ENCODE results near the gene C1orf226. TPM values are rescaled to one million over a fixed set of nuclear protein-coding genes. Genes with fewer than 3 reads are reported as not detected.

The C1orf226 gene
- total and polyA plus RNA-seq, 10 of the 15 experiments (the other 5 are each of a cell fraction or from before 2014, with no cell fraction given) = not detected

DNA sequence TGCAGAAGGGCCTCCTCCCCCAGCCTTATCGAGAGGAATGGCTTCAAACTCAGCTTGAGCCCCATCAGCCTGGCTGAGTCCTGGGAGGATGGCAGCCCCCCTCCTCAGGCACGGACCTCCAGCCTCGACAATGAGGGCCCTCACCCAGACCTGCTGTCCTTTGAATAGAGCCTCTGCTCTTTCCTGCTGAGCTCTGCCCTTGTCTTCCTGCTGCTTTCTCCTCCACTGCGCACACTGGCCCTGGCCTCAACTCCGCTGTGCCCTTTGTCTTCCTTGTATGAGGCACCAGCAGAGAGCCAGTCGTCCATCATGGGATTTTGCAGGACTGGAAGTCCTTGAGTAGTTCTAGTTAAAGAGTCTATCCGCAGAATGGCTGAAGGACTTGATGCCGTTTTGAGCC lies 2.0 kb downstream of the C1orf226 start (continued):
- TF ChIP-seq TCF3 (IDR thresholded peaks at IDR 0.05; ENCODE audit: borderline replicate concordance, insufficient read depth, low read depth, low read length) = no peak
- TF ChIP-seq BRCA1 (IDR thresholded peaks at IDR 0.05; ENCODE audit: low read depth, low read length) = no peak
- no peak for TF ChIP-seq ZSCAN29 (IDR thresholded peaks at IDR 0.05)
- no peak for TF ChIP-seq SRF (IDR thresholded peaks at IDR 0.05; ENCODE audit: low read depth in 2 of 2, low read length in 2 of 2)
- TF ChIP-seq TCF7 (IDR thresholded peaks at IDR 0.05; ENCODE audit: borderline replicate concordance) = no peak
- no peak for TF ChIP-seq CEBPB (IDR thresholded peaks at IDR 0.05; ENCODE audit: borderline replicate concordance in 1 of 2, low read depth in 2 of 2, low read length in 2 of 2)
- TF ChIP-seq ATF3 (IDR thresholded peaks at IDR 0.05; ENCODE audit: borderline replicate concordance, extremely low read depth, low read depth, low read length) = no peak

- H3K9me3 ChIP-seq (replicated peaks; ENCODE audit: control insufficient read depth, insufficient read depth, low read length) = no peaks in the 10 kb centered on the region
- no peaks in the 10 kb centered on the region for H3K79me2 ChIP-seq (ENCODE audit: control insufficient read depth, insufficient read depth, low read length)
- BruUV-seq (replicated peaks) = no TSS peak
- WGBS (ENCODE audit: insufficient coverage, insufficient replicate concordance, low lambda C conversion rate, missing lambda C conversion rate) = 32% methylated on average over 6 of the region's 6 CpGs
- no peak overlapping the region for H2AFZ ChIP-seq (ENCODE audit: control insufficient read depth, low read depth, low read length)
- ChIA-PET SMC1A (ENCODE audit: uncharacterized antibody, unreplicated experiment) (no interaction called here), CTCF (no interaction called here), POLR2A (no interaction called here), RAD21 (ENCODE audit: unreplicated experiment) (no interaction called here)
- DNase-seq (ENCODE audit: low read depth, low spot score) (no peak), FAIRE-seq (no peak), ATAC-seq (no peak)
- no peaks in the 10 kb centered on the region for H3K36me3 ChIP-seq (ENCODE audit: control insufficient read depth in 2 of 2, insufficient read depth in 2 of 2, low read length in 1 of 2)
- in situ Hi-C loops (cut with MboI) (no loop called here), intact Hi-C loops (cut with micrococcal nuclease; ENCODE audit: unreplicated experiment) (no loop called here)
- no peaks in the 10 kb centered on the region for H3K27me3 ChIP-seq (replicated peaks in 1 of 2; ENCODE audit: control insufficient read depth in 2 of 2, insufficient read depth in 2 of 2, low read length in 1 of 2)
- H3K27ac ChIP-seq (ENCODE audit: control insufficient read depth, insufficient read depth) = no peak overlapping the region
- no peak overlapping the region for H3K4me2 ChIP-seq (ENCODE audit: control insufficient read depth, insufficient read depth)
- no peaks in the 10 kb centered on the region for H3K4me1 ChIP-seq (ENCODE audit: control insufficient read depth, insufficient read depth, low read length)
- H4K20me1 ChIP-seq (ENCODE audit: control insufficient read depth, insufficient read depth) = no peaks in the 10 kb centered on the region
- no peak overlapping the region for H3K4me3 ChIP-seq
- H3K9ac ChIP-seq (ENCODE audit: control insufficient read depth, insufficient read depth, low read length) = no peak overlapping the region
- no peak for TF ChIP-seq ZNF622 (IDR thresholded peaks at IDR 0.05)
- TF ChIP-seq SMAD5 (IDR thresholded peaks at IDR 0.05; ENCODE audit: low read depth) = no peak
- TF ChIP-seq CREB1 (IDR thresholded peaks at IDR 0.05; ENCODE audit: low read depth) = no peak
- no peak for TF ChIP-seq CEBPB (IDR thresholded peaks at IDR 0.05; ENCODE audit: borderline replicate concordance in 1 of 2, low read depth in 2 of 2, low read length in 2 of 2)
- no peak for TF ChIP-seq BCLAF1 (IDR thresholded peaks at IDR 0.05)
- no peak for TF ChIP-seq FOXM1 (IDR thresholded peaks at IDR 0.05; ENCODE audit: low read depth, low read length)
- no peak for TF ChIP-seq NR2C2 (IDR thresholded peaks at IDR 0.05; ENCODE audit: borderline replicate concordance, control insufficient read depth, insufficient read length, low read depth)
Measured at GRCh38 chr1:162384116-162384515, 2.6 kb downstream of the C1orf226 start.
